ENCODE data around the gene ZACN. TPM values are rescaled to one million over a fixed set of nuclear protein-coding genes. Genes with fewer than 3 reads are reported as not detected.

Gene ZACN
- total and polyA plus RNA-seq, 8 donors = 0.12 to 27.5 (median 17.8) TPM; not detected in 1

- Histone ChIP-seq H3K27ac (no peak overlapping the region), H3K4me3 (no peak overlapping the region), H3K9me3 (no peaks in the 10 kb centered on the region), H3K4me1 (no peaks in the 10 kb centered on the region), H3K36me3 (peaks cover 0 to 100% of the 10 kb centered on the region in 2 donors), H3K27me3 (no peaks in the 10 kb centered on the region)
- no peak for TF ChIP-seq CTCF (IDR thresholded peaks at IDR 0.05)
- peak in 1 of 4 donors; percentile 61 for DNase-seq
- intact Hi-C loops (cut with DNase I) = no loop called here
- no peak for ATAC-seq
Observed at GRCh38 chr17:76092526-76093413, 13.8 kb downstream of the ZACN start.

GRCh38 chr17:76094046-76094445 is 15.1 kb downstream of the ZACN start:
- no peak overlapping the region for H3K4me3 ChIP-seq
- TF ChIP-seq CTCF (IDR thresholded peaks at IDR 0.05) = no peak
- ATAC-seq (no peak), DNase-seq (peak in 1 of 4 donors; percentile 34)
- peaks cover 0 to 98% of the 10 kb centered on the region in 2 donors for H3K36me3 ChIP-seq
- H3K27me3 ChIP-seq = no peaks in the 10 kb centered on the region
- no peaks in the 10 kb centered on the region for H3K9me3 ChIP-seq
- intact Hi-C loops (cut with DNase I) = no loop called here
- no peaks in the 10 kb centered on the region for H3K4me1 ChIP-seq
- H3K27ac ChIP-seq = no peak overlapping the region

GRCh38 chr17:76095943-76096342 is 17.0 kb downstream of the ZACN start:
- Histone ChIP-seq H3K4me1 (no peaks in the 10 kb centered on the region), H3K9me3 (no peaks in the 10 kb centered on the region), H3K4me3 (no peak overlapping the region), H3K36me3 (peaks cover 0 to 98% of the 10 kb centered on the region in 2 donors), H3K27me3 (no peaks in the 10 kb centered on the region), H3K27ac (no peak overlapping the region)
- DNase-seq (peak in 1 of 4 donors; percentile 41), ATAC-seq (no peak)
- intact Hi-C loops (cut with DNase I) = no loop called here
- TF ChIP-seq CTCF (IDR thresholded peaks at IDR 0.05) = no peak

DNA sequence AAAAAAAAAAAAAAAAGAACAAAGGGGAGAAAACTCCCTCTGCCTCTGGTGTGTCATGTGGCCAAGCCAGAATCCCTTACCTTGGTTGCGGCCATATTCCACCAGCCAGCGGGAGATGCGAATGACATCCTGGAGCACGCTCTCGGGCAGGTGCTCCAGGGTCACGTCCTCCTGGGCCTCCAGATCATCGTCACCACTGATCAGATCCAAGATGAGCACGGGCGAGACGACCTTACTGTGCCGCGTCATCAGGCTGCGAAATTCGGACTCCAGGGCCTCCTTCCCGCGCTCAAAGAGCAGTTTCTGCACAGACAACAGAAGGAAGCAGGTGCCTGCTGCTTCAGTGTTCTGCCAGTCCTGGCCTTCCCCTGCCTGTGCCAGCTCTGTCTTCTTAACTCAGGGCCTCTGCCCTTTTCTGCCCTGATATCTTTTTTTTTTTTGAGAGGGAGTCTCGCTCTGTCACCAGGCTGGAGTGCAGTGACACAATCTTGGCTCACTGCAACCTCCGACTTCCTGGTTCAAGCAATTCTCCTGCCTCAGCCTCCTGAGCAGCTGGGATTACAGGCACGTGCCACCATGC is 18.8 kb downstream of the ZACN start:
- no peaks in the 10 kb centered on the region for H3K27me3 ChIP-seq
- intact Hi-C loops (cut with DNase I) = no loop called here
- H3K9me3 ChIP-seq = no peaks in the 10 kb centered on the region
- H3K4me3 ChIP-seq = no peak overlapping the region
- H3K36me3 ChIP-seq = peaks cover 0 to 90% of the 10 kb centered on the region in 2 donors
- no peak overlapping the region for H3K27ac ChIP-seq
- H3K4me1 ChIP-seq = peaks cover 5 to 8% of the 10 kb centered on the region in 2 donors
- ATAC-seq (no peak), DNase-seq (peak in 1 of 4 donors; percentile 47)
- TF ChIP-seq CTCF (IDR thresholded peaks at IDR 0.05) = no peak

- no peak for TF ChIP-seq CTCF (IDR thresholded peaks at IDR 0.05)
Observed at GRCh38 chr17:76102944-76103273, 23.9 kb downstream of the ZACN start.

More at GRCh38 chr17:76102944-76103273, 23.9 kb downstream of the ZACN start:
- ATAC-seq = peak; percentile 23
- H3K27ac ChIP-seq = peak overlapping the region in 1 of 2 donors; percentile 87
- intact Hi-C loops (cut with DNase I) = no loop called here
- no peaks in the 10 kb centered on the region for H3K9me3 ChIP-seq
- H3K36me3 ChIP-seq = peaks cover 0 to 39% of the 10 kb centered on the region in 2 donors
- peaks cover 8 to 29% of the 10 kb centered on the region in 2 donors for H3K4me1 ChIP-seq
- DNase-seq = no peak
- no peaks in the 10 kb centered on the region for H3K27me3 ChIP-seq
- H3K4me3 ChIP-seq = peak overlapping the region; percentile 81 to 85

Data from left lung (tissue), 10 donors.